GM21529 (cell line): ENCODE results near the gene GOT2.
"Not testable (repeated sequence)": the region's sequence is repeated elsewhere in the genome, so short reads cannot be mapped to it uniquely, and the experiment has no call there.

ENCODE experiments used
- ATAC-seq: cut with Tn5 transposase; IDR thresholded peaks from one replicate; pipeline ENCODE4 v1.9.1; 2021; ENCODE audit not compliant: unreplicated experiment

Gene GOT2

DNA sequence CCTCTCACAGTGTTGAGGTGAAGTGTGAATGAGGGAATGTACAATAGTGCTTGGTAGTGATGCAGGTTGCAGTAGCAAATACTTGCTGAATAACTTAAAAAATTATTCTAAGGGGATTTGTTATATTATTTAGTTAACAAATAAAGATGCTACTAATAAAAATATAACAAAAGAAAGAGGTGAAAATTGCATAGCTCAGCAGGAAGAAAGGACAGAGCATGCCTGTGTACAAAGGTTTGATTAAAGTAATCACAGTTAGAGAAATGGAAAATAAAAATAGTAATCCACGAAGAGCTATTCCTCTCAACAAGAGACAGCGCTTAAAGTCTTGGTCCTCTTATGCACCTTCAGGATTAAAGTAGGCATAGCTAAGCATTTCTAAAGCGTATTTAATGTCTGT is 11.0 kb downstream of the GOT2 start:
- no peak for ATAC-seq

DNA sequence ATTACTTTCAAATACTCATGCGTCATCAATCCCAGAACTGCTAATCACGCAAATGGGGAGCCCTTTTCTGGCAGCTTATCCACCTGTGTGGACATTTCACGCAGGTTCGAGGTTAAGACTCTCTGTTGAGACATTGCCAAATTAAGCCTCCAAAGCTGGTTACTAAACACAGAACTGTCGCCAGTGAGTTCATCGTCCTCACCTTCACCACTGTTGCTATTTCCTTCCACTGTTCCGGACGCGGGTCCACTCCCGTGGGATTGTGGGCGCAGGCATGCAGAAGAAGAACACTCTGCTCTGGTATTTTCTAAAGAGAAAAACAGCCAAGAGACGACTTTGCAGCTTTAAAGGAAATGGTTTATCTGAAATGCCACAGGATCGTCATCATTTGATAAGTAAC is 16.1 kb downstream of the GOT2 start:
- ATAC-seq = no peak

DNA sequence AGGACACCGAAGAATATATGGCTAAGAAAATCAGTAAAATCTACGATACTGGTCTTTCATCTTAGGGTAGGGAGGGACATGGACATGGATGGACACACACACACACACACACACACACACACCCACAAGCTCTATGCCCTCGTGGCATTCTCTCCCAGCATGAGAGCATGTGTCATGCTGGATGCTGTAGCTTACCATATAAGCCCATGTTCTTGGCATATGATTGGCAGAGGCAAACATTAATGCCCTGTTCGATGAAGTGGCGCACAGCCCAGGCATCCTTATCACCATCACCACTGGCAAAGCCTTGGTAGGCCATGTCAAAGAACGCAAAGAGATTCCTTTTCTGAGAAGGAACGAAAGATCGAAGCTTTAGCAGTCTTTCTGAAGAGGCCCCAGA is 17.6 kb downstream of the GOT2 start:
- ATAC-seq = no peak

DNA sequence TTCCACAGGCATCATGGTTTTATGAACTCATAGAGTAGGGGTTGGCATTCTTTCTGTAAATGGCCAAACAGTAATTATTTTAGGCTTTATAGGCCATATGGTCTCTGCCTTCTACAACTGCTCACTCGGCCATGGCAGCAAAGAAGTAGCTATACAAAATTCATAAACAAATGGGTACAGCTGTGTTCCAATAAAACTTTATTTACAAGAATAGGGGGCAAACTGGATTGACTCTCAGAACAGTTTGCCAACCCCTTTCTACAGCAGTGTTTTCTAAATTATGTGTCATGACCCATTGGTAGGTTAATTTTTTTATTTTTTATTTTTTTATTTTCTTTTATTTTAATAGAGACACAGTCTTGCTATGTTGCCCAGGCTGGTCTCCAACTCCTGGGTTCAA is 20.4 kb downstream of the GOT2 start:
- ATAC-seq = no peak

DNA sequence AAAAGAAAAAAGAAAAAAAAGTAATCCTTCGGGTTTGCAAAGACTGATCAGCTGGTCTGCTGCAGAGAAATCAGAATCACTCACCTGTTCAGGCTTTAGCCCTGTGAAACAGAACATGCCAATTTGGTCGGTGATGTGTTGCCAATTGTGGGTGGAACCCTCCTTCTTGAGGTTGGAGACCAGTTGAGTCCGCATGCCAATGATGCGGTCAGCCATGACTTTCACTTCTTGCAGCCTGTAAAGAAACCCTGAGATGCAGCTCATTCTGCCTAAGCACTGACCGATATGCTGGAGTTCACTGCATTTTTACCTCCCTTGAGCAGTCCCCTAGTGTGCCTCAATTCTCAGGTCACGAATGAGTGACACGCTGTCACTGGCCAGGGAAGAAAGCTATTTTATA is 24.8 kb downstream of the GOT2 start:
- ATAC-seq = no peak

DNA sequence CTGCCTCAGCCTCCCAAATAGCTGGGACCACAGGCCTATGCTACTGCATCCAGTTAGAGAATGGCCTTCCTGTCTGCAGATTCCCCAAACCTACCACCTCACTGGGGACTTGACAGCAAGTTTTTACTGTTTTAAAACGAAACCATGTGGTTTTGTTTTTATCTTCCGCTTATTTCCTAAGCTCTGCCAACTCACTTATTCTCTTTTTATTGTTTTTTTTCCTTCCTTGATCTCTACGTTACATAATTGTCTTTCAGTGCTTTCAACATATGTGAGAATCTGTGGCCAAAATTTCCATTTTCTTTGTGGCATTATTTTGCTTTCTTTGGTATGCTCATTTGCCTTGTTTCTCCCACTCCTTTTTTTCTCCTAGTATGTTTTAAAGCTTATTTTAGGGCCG is 35.0 kb downstream of the GOT2 start:
- ATAC-seq = no peak

DNA sequence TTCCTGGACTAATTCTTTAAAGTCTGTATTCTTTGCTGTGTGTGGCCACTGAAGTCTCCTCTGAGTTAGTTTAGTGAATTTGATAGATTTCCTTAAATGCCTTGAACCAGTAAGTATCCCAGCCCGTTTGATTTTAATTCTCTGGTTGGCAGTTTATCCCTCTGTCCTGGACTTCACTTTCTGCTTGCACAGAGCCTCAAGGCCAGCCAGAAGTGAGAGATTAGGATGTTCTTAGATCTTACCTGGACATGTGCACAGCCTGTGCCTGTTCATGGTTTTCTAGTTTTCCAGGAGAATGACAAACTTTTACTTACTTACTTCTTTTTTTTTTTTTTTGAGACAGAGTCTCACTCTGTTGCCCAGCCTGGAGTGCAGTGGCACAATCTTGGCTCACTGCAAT is 38.7 kb downstream of the GOT2 start:
- ATAC-seq = no peak

DNA sequence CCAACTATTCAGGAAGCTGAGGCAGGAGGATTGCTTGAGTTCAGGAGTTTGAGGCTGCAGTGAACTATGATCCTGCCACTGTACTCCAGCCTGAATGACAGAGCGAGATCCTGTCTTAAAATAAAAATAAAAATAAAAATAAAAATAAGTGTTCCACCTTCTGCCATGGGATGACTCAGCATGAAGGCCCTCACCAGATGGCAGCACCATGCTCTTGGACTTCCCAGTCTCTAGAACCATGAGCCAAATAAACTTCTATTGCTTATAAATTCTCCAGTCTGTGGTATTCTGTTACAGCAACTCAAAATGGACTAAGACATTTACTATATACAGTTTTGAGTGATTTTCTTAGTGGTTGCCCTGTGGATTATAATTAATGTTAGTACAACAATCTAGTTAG is 41.7 kb downstream of the GOT2 start:
- ATAC-seq = no peak

DNA sequence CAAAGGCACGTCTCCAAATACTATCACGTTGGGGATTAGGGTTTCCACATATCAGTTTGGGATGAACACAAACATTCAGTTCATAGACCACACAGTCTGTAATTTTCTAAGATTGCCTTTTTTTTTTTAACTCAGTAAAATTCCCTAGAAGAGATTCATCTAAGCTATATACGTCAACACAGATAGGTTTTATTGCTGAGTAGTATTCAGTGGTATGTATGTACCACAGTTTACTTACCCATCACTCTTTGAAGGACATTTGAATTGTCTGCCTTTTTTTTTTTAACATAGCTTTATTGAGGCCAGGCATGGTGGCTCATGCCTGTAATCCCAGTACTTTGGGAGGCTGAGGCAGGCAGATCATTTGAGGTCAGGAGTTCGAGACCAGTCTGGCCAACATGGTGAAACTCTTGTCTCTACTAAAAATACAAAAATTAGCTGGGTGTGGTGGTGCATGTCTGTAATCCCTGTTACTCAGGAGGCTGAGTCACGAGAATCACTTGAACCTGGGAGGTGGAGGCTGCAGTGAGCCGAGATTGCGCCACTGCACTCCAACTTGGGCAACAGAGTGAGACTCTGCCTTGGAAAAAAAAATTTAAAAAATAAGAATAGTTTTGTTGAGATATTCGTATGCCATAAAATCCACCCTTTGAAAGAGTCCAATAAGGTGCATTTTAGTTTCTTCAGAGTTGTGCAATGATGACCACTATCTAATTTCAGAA is 47.0 kb downstream of the GOT2 start:
- ATAC-seq = not testable (repeated sequence)

DNA sequence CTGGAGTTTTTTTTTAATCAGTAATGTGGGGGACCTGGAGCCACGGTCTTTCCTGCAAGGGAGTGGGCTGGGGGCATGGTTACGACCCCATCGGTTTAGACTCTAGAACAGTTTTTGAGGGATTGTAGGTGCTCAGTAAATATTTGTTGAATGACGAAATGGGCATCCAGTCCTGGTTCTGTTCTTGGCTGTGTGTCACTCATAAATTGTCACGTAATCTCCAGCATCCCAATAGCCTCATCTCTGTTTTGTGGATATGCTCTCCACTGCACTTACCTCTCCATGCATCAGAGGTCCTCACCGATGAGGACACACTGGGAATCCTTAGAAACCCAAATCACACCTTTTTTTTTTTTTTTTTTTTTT is 49.0 kb downstream of the GOT2 start:
- ATAC-seq = no peak

DNA sequence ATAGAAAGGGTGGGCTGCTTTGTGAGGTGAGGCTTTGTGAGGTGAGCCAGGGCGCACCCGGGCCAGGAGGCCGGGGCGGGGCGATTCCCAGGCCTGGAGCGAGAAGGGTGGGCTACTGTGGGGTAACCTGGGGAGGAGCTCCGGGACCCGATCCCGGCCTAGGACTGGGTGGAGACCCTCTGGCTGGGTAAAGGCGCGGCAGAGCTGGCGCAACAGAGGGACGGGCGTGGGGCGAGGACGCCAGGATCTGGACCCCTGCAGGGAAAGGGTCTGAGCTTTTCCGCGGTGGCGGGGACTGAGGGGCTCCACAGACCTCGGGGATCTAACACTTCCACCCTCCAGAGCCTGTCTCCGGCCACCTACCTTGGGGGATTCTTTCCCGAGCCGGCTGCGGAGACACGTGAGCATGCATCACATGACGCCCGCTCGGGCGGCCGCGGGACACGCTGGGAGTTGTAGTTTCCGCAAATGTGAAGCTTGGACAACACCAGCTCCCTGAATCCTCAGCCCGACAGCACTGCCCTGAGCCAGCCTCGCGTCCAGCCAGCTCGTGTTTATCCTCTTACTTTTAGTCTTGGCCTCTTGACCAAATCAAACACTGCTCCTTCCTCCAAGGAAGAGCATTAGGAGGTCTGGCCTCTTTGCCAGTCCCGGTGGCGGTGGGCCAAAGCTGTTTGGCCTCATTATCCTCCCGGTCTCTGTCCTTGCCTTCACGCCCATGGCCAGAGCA is 49.6 kb downstream of the GOT2 start, which contains the start of gene SLC38A7:
Gene SLC38A7 (minus strand): TSS at position 417 of the 730 bp plus-strand sequence. CDS start 4,644 bp downstream, outside the sequence.
- ATAC-seq = peak; percentile 98

DNA sequence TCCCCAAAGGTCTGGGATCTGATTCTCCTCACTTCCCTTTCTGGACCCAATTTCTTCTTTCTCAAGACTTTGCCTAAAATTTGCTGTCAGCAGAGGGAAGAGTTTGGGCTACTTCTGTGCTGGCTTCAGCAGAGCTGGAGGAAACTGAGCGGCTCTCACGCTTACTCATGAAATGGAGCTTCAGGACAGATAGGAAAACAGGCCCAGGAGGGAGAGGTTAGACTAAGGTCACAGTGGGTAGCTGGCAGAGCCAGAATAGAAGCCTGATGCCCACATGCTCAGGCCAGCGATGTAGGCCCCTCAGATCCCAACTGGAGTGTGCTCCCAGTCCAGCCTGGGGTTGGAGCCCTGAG is 50.1 kb downstream of the GOT2 start:
- ATAC-seq = no peak

DNA sequence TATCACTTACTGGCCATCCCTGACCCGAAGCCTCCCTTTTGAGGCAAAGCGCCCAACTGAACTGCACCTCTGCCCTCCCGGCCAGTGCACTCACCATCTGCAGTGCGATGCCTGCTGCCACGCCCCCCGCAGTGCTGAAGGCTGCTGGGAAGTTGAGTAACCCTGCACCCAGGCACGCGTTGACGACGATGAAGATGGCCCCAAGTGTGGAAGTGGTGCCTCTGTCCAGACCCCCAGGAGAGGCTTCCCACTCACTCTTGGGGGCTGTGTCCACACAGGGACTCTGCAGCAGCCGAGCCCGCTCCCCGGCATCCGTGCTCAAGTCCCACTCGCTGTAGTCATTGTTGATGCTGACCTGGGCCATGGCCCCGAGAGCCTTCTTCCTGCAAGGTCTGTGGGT is 54.4 kb downstream of the GOT2 start:
- ATAC-seq = no peak

DNA sequence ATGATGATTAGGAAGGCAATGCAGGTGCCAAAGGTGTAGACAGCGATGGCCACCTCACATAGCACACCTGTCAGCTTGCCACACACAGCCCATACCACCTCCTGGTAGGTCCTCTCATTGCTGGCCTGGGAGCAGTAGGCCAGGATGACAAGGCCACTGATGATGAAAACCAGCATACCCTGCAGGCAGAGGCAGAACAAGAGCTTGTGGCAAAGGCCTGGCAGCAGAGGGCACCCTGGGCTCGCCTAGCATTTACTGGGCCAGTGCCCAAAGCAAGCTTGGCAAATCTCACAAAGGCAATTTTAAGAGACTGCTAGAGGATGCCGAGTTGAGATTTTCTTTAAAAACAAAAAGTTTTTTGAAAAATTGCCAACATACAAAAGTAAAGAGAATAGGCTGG is 55.4 kb downstream of the GOT2 start:
- ATAC-seq = no peak

DNA sequence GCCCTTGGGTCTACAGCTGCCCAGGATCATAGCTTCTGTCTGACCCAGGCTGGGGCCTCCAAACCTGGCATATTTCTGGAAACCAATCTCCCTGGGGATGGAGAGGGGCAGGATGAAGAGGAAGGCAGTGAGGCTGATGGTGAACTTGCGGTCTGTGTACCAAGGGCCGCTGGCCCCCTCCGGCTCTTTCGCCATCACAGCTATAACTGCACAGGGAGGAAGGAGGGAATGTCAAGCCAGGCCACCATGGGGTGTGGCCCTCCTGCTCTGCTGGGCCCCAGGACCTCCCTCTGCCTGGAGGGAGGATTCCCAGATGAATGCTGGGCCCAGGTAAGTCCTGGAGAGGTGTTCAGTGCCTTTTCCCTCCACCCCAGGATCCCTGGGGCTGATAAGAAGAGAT is 55.8 kb downstream of the GOT2 start:
- no peak for ATAC-seq

DNA sequence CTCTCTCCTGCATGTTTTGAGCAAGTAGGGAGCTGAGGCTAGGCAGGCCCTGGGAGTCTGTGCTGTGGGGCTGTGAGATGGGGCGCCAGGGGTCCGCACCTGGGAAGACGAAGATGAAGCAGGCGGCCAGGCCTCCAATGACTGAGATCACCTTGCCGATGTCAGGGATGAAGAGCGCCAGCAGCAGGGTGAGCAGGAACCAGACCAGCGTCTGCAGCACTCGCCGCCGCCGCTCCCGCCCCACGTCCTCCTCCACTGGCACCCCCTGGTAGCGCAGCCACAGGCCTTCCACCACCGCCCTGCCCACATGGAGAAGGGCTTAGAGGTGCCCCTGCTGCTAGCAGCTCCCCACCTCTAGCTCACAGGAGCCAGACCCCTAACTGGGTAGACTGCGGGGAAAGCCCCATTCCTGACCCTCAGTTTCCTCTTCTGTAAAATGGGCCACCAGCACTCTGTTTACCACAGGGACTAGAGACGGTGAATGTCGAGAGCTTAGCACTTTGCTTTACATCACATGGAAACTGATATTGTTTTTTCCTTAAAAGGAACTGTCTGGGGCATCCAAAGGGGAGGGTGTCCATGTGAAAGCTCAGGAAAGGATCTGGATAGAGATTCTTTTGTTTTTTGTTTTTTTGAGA is 63.1 kb downstream of the GOT2 start:
- ATAC-seq = no peak

DNA sequence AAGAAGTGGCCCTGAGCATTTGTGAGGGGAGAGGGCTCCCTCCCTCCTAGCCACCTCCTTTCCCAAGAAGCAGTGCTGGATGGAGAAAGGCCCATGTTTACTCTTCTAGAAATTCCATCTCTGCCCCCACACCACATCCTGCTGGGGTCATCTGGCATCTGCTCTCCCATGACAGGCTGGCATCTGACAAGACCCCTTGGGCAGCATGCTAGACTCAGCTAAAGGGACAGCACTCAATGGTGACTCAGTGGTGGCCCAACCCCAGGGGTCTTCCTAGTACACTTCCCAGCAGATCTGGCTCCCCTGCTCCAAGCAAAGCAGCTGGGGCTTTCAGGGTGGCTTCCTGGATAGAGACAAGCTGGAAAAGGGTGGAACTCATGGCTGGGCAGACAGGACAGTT is 63.9 kb downstream of the GOT2 start:
- no peak for ATAC-seq

DNA sequence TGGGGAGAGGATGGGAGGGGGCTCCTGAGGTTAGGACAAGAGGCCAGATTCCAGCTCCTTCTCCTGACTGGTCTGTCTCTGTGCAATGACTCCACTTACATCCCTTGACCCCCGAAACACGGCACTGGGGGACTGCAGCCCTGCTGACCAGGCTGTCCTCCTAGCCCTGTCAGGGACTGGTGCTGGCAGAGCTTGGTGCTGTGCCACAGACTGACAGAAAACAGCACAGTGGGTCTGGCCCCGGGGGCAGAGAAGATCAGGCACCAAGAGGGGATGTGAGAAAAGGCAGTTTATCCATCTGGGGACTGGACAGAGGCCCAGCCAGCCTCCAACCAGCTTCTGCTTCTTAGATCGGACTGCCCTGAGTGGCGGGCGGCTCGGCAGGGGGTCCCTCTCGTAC is 68.9 kb downstream of the GOT2 start:
- no peak for ATAC-seq

DNA sequence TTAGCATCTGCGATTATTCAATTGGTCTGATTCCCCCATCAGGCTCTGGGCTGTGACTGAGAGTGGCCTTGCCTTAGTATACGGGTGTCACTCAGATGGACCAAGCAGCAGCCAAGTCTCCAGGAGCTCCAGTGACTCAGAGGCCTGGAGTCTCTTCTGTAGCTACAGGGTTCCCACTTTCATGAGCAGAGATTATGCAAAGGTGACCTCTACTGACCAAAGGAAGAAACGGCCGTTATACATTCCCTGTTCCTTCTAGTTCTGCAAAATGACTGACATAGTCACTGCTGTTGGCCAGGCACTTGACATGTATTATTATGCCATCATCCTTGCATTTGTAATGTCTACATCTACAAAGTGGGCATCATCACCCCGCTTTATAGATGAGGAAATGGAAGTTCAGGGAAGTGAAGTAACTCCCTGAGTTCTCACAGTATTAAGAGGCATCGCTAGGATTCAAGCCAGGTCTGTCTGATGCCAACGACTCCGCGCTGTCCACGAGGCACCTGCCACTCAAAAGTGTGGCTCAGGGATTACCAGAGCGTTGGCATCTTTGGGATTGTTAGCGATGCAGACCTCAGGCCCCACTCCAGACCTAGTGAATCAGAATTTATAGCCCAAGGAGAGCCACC is 72.8 kb downstream of the GOT2 start:
- ATAC-seq = peak; percentile 91

DNA sequence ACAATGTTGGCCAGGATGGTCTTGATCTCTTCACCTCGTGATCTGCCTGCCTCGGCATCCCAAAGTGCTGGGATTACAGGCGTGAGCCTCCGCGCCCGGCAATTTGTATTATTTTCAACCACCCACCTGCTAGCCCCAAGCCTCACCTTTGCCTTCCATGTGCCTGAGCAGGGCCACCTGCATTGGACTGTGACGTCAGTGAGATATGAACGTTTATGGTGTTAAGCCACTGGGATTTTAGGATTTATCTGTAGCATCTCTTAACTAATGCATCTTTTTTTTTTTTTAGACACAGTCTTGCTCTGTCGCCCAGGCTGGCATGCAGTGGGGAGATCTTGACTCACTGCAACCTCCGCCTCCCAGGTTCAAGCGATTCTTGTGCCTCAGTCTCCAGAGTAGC is 74.2 kb downstream of the GOT2 start:
- not testable (repeated sequence) for ATAC-seq

DNA sequence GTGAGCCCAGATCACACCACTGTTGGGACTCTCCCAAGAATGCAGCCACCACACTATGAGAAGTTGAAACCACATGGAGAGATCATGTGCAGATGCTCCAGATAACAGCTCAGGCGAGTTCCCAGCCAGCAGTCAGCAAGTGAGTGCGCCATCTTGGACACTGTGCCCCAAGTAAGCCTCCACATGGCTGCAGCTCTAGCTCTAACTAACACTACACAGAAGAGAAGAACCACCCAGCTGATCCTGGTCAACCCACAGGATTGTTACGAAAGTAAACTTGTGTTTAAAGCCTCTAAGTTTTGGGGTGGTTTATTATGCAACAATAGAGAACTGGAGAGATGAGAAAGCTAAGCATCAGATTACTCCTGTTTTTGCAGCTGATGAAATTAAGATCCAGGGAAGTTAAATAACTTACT is 75.3 kb downstream of the GOT2 start:
- ATAC-seq = no peak
